Measurements from ENCODE around the gene GRIN2A.

The GRIN2A gene

GRCh38 chr16:10182222-10183053, at the start of gene GRIN2A:
TSS of gene GRIN2A (minus strand) at chr16:10182428. CDS start at chr16:10180411, 2,017 bp downstream.
- peaks cover 6% of the 10 kb centered on the region for H3K4me1 Mint-ChIP-seq (ENCODE audit: low read depth)
- peak within 1 kb of the TSS; percentile 27 for H3K4me3 Mint-ChIP-seq
- H3K27ac Mint-ChIP-seq, result no peak within 1 kb of the TSS
- H3K27me3 Mint-ChIP-seq, result peaks cover 23% of the 10 kb centered on the region
- H3K36me3 Mint-ChIP-seq, result no peaks in the 10 kb centered on the region
- no peaks in the 10 kb centered on the region for H3K9me3 Mint-ChIP-seq (ENCODE audit: low read depth)

- Mint-ChIP-seq H3K27ac (no peak overlapping the region), H3K4me1 (ENCODE audit: low read depth) (no peaks in the 10 kb centered on the region), H3K4me3 (no peak overlapping the region), H3K9me3 (ENCODE audit: low read depth) (peaks cover 18% of the 10 kb centered on the region), H3K27me3 (peaks cover 1% of the 10 kb centered on the region), H3K36me3 (no peaks in the 10 kb centered on the region)
These were observed 49.3 kb upstream of the GRIN2A start for GRCh38 chr16:10231563-10231962.

GRCh38 chr16:10228779-10229178, 46.6 kb upstream of the GRIN2A start:
- no peaks in the 10 kb centered on the region for H3K4me1 Mint-ChIP-seq (ENCODE audit: low read depth)
- H3K36me3 Mint-ChIP-seq, result no peaks in the 10 kb centered on the region
- H3K27me3 Mint-ChIP-seq, result peaks cover 8% of the 10 kb centered on the region

GRCh38 chr16:10226987-10227306, 44.7 kb upstream of the GRIN2A start:
- Mint-ChIP-seq H3K4me1 (ENCODE audit: low read depth) (no peaks in the 10 kb centered on the region), H3K4me3 (no peak overlapping the region), H3K36me3 (no peaks in the 10 kb centered on the region), H3K9me3 (ENCODE audit: low read depth) (peaks cover 5% of the 10 kb centered on the region), H3K27me3 (peaks cover 8% of the 10 kb centered on the region), H3K27ac (no peak overlapping the region)

More at GRCh38 chr16:10228779-10229178, 46.6 kb upstream of the GRIN2A start:
- Mint-ChIP-seq H3K4me3 (no peak overlapping the region), H3K9me3 (ENCODE audit: low read depth) (peaks cover 18% of the 10 kb centered on the region), H3K27ac (no peak overlapping the region)

- Mint-ChIP-seq H3K36me3 (no peaks in the 10 kb centered on the region), H3K9me3 (ENCODE audit: low read depth) (peaks cover 5% of the 10 kb centered on the region), H3K27me3 (peaks cover 8% of the 10 kb centered on the region), H3K27ac (no peak overlapping the region), H3K4me1 (ENCODE audit: low read depth) (no peaks in the 10 kb centered on the region), H3K4me3 (no peak overlapping the region)
These were observed 44.1 kb upstream of the GRIN2A start for GRCh38 chr16:10226141-10226986.

- Mint-ChIP-seq H3K27me3 (peaks cover 8% of the 10 kb centered on the region), H3K4me1 (ENCODE audit: low read depth) (no peaks in the 10 kb centered on the region), H3K36me3 (no peaks in the 10 kb centered on the region), H3K9me3 (ENCODE audit: low read depth) (no peaks in the 10 kb centered on the region), H3K27ac (no peak overlapping the region), H3K4me3 (no peak overlapping the region)
These were observed 43.4 kb upstream of the GRIN2A start for GRCh38 chr16:10225653-10226052.

GRCh38 chr16:10224850-10225249, 42.6 kb upstream of the GRIN2A start:
- Mint-ChIP-seq H3K9me3 (ENCODE audit: low read depth) (no peaks in the 10 kb centered on the region), H3K27me3 (peaks cover 8% of the 10 kb centered on the region), H3K4me1 (ENCODE audit: low read depth) (no peaks in the 10 kb centered on the region), H3K27ac (no peak overlapping the region), H3K36me3 (no peaks in the 10 kb centered on the region), H3K4me3 (no peak overlapping the region)

GRCh38 chr16:10220942-10221341, 38.7 kb upstream of the GRIN2A start:
- Mint-ChIP-seq H3K27me3 (peaks cover 6% of the 10 kb centered on the region), H3K36me3 (no peaks in the 10 kb centered on the region), H3K27ac (no peak overlapping the region), H3K4me3 (no peak overlapping the region), H3K9me3 (ENCODE audit: low read depth) (no peaks in the 10 kb centered on the region), H3K4me1 (ENCODE audit: low read depth) (no peaks in the 10 kb centered on the region)

- Mint-ChIP-seq H3K4me1 (ENCODE audit: low read depth) (no peaks in the 10 kb centered on the region), H3K36me3 (no peaks in the 10 kb centered on the region), H3K4me3 (no peak overlapping the region), H3K27me3 (peaks cover 4% of the 10 kb centered on the region), H3K27ac (no peak overlapping the region), H3K9me3 (ENCODE audit: low read depth) (no peaks in the 10 kb centered on the region)
These were observed 37.5 kb upstream of the GRIN2A start for GRCh38 chr16:10219742-10220141.

- H3K4me3 Mint-ChIP-seq, result no peak overlapping the region
- no peaks in the 10 kb centered on the region for H3K4me1 Mint-ChIP-seq (ENCODE audit: low read depth)
- H3K36me3 Mint-ChIP-seq, result no peaks in the 10 kb centered on the region
- no peak overlapping the region for H3K27ac Mint-ChIP-seq
- peaks cover 1% of the 10 kb centered on the region for H3K27me3 Mint-ChIP-seq
- H3K9me3 Mint-ChIP-seq (ENCODE audit: low read depth), result no peaks in the 10 kb centered on the region
These were observed 36.4 kb upstream of the GRIN2A start for GRCh38 chr16:10218490-10219206.

GRCh38 chr16:10213748-10214147, 31.5 kb upstream of the GRIN2A start:
- Mint-ChIP-seq H3K36me3 (no peaks in the 10 kb centered on the region), H3K9me3 (ENCODE audit: low read depth) (no peaks in the 10 kb centered on the region), H3K4me3 (no peak overlapping the region), H3K27me3 (peaks cover 9% of the 10 kb centered on the region), H3K27ac (no peak overlapping the region), H3K4me1 (ENCODE audit: low read depth) (no peaks in the 10 kb centered on the region)

- Mint-ChIP-seq H3K9me3 (ENCODE audit: low read depth) (no peaks in the 10 kb centered on the region), H3K4me3 (no peak overlapping the region), H3K4me1 (ENCODE audit: low read depth) (no peaks in the 10 kb centered on the region), H3K27ac (no peak overlapping the region), H3K27me3 (peaks cover 9% of the 10 kb centered on the region), H3K36me3 (no peaks in the 10 kb centered on the region)
These were observed 28.7 kb upstream of the GRIN2A start for GRCh38 chr16:10210944-10211343.

GRCh38 chr16:10206865-10207264, 24.6 kb upstream of the GRIN2A start:
- H3K27ac Mint-ChIP-seq, result no peak overlapping the region
- no peak overlapping the region for H3K4me3 Mint-ChIP-seq
- no peaks in the 10 kb centered on the region for H3K36me3 Mint-ChIP-seq
- no peaks in the 10 kb centered on the region for H3K4me1 Mint-ChIP-seq (ENCODE audit: low read depth)
- H3K27me3 Mint-ChIP-seq, result peaks cover 7% of the 10 kb centered on the region
- H3K9me3 Mint-ChIP-seq (ENCODE audit: low read depth), result no peaks in the 10 kb centered on the region

- no peak overlapping the region for H3K27ac Mint-ChIP-seq
- H3K27me3 Mint-ChIP-seq, result peaks cover 7% of the 10 kb centered on the region
- H3K4me1 Mint-ChIP-seq (ENCODE audit: low read depth), result no peaks in the 10 kb centered on the region
- H3K36me3 Mint-ChIP-seq, result no peaks in the 10 kb centered on the region
- H3K9me3 Mint-ChIP-seq (ENCODE audit: low read depth), result no peaks in the 10 kb centered on the region
- no peak overlapping the region for H3K4me3 Mint-ChIP-seq
These were observed 24.0 kb upstream of the GRIN2A start for GRCh38 chr16:10206215-10206614.

GRCh38 chr16:10205688-10206087, 23.5 kb upstream of the GRIN2A start:
- Mint-ChIP-seq H3K36me3 (no peaks in the 10 kb centered on the region), H3K27me3 (peaks cover 7% of the 10 kb centered on the region), H3K9me3 (ENCODE audit: low read depth) (no peaks in the 10 kb centered on the region), H3K4me3 (no peak overlapping the region), H3K27ac (no peak overlapping the region), H3K4me1 (ENCODE audit: low read depth) (no peaks in the 10 kb centered on the region)

All from activated naive CD8-positive, alpha-beta T cell (primary cell).